ENCODE results near the gene HRH3.

HRH3 gene

DNA sequence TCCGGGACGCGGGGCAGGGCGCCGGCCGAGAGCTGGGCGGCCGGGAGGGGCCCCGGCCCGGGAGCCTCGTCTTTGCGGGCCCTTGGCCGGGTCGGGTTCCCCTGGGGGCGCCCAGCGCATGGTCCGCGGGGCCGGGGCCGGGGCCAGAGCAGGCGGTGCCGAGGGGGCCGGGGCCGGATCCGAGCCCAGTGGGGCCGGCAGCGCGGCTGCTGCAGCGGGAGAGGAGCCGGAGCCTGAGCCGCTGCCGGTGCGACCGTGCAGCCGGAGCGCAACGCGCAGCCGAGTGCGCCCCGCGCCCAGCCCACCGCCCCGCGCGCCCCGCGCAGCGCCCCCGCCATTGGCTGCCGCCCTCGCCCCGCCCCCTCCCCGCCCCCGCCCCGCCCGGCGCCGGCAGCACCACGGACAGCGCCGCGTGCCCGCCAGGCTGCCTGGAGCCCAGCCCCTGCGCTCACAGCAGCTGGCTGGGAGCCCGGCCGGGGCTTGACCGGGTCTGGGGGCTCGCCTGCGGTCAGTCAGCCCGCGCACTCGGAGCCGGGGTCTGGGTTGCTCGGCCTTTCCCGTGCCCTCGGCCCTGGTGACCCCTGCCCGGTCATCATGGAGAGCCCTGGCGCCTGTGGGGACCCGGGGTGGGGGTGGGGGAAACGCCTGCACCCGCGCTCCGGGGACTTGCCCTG is at the start of gene HRH3:
TSS of gene HRH3 (minus strand) at position 287 of the 674 bp plus-strand sequence. CDS start 308 bp downstream, outside the sequence.
- no peak for DNase-seq (ENCODE audit: extremely low read depth, low read depth)
- TF ChIP-seq, protein P1, sequence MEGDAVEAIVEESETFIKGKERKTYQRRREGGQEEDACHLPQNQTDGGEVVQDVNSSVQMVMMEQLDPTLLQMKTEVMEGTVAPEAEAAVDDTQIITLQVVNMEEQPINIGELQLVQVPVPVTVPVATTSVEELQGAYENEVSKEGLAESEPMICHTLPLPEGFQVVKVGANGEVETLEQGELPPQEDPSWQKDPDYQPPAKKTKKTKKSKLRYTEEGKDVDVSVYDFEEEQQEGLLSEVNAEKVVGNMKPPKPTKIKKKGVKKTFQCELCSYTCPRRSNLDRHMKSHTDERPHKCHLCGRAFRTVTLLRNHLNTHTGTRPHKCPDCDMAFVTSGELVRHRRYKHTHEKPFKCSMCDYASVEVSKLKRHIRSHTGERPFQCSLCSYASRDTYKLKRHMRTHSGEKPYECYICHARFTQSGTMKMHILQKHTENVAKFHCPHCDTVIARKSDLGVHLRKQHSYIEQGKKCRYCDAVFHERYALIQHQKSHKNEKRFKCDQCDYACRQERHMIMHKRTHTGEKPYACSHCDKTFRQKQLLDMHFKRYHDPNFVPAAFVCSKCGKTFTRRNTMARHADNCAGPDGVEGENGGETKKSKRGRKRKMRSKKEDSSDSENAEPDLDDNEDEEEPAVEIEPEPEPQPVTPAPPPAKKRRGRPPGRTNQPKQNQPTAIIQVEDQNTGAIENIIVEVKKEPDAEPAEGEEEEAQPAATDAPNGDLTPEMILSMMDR (IDR thresholded peaks at IDR 0.05; ENCODE audit: low read depth, low read length), result no peak

DNA sequence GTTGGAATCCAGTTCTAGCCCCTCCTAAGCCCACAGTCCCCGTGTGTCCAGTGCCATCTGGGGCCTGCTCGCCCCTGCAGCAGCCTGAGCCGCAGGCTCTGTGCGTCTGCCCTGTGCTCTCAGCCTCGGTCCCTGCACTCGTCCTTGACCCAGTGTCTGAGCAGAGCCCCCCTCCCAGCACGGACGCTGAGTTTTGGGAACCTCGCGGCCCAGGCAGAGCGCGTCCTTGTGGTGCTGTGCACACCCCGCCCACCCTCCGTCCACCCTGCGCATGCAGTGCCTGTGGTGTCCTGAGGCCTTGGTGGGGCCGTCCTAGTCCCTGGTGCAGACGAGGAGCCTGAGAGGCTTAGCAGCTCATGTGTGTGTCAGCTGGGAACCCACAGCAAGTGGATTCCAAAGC is 49.8 kb upstream of the HRH3 start:
- no peak for DNase-seq (ENCODE audit: extremely low read depth, low read depth)
- TF ChIP-seq, protein P1 (IDR thresholded peaks at IDR 0.05; ENCODE audit: low read depth, low read length), result no peak

DNA sequence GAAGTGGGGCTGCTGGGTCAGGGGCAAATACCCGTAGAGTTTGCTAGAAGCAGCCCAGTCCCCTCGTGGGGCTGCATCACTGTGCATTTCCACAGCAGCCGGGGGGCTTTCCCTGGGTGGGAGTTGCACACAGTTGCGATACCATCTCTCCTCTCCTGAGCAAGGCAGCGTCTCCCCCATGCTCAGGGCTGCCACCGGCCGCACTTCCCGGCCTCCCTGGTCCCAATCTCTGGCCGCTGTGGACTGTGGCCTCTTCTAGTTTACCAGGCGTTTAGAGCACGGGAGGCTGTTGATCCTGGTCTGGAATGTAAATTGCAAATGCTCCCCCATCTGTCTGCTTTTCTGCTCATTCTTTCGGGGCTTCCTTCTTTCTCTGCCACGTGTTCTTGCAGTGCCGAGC is 49.3 kb upstream of the HRH3 start:
- no peak for DNase-seq (ENCODE audit: extremely low read depth, low read depth)
- TF ChIP-seq, protein P1 (IDR thresholded peaks at IDR 0.05; ENCODE audit: low read depth, low read length), result no peak

DNA sequence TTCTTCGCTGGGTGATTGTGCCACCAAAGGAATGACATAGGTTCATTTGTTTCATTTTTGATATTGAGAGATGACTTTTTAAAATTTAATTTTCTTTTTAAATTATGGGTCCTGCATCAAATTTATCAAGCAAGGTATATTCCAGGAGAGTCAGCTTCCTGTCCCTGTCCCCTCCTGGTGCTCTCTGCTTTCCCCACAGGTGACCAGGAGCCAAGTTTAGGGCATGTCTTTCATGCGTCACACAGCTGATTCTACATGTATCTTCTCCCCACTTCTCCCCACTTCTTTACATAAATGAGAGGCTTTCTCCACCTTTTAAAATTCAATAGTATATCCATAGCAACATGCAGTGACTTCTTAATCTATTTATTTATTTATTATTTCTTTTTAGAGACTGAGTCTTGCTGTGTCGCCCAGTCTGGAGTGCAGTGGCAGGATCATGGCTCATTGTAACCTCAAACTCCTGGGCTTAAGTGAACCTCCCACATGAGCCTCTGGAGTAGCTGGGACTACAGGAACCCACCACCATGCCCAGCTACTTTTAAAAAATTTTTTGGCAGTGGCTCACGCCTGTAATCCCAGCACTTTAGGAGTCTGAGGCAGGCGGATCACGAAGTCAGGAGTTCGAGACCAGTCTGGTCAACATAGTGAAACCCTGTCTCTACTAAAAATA is 48.3 kb upstream of the HRH3 start:
- TF ChIP-seq, protein P1 (IDR thresholded peaks at IDR 0.05; ENCODE audit: low read depth, low read length), result no peak
- DNase-seq (ENCODE audit: extremely low read depth, low read depth), result no peak

DNA sequence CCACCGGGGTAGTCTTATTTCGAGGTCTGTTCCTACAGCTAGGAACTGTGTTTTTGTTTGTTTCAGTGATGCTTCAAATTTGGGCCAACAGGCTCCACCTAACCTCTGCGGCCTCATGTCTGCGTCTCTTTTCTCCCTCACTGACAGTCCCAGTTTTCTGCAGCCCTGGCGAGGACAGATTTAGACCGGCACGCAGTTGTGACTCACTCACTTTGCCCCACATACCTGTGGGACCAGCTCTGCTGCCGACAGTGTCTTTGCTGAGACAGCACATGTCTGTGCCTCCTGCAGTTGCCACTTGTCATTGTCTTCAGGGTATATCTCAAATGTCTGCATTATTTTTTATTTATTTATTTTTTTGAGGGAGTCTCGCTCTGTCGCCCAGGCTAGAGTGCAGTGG is 47.5 kb upstream of the HRH3 start:
- no peak for DNase-seq (ENCODE audit: extremely low read depth, low read depth)
- TF ChIP-seq, protein P1 (IDR thresholded peaks at IDR 0.05; ENCODE audit: low read depth, low read length), result no peak

DNA sequence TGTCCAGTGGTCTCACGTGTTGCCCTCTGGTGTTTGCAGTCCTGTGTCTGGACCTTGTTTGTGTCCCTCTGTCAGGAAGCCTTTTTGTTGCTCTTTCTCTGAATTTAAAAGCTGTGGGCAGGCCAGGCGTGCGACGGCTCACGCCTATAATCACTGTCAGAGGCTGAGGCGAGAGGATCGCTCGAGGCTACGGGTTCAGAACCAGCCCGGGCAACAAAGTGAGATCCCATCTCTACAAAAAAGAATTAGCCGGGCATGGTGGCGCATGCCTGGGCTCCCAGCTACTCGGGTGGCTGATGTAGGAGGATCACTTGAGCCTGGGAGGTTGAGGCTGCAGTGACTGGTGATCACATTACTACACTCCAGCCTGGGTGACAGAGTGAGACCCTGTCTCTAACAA is 46.8 kb upstream of the HRH3 start:
- DNase-seq (ENCODE audit: extremely low read depth, low read depth), result no peak
- TF ChIP-seq, protein P1 (IDR thresholded peaks at IDR 0.05; ENCODE audit: low read depth, low read length), result no peak

DNA sequence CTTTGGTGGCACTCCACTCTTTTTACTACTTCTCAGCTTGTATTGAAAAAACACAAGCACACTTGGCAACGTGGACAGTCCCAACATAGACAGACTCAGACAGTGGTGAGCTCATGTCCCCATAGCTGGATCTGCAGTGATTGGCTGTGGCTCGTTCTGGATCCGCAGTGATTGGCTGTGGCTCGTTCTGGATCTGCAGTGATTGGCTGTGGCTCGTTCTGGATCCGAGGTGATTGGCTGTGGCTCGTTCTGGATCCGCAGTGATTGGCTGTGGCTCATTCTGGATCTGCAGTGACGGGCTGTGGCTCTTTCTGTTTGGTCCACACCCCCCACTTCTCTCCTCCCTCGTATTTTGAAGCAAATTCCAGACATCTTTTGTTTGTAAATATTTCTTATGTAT is 46.3 kb upstream of the HRH3 start:
- TF ChIP-seq, protein P1 (IDR thresholded peaks at IDR 0.05; ENCODE audit: low read depth, low read length), result no peak
- DNase-seq (ENCODE audit: extremely low read depth, low read depth), result no peak

Measured in AG09319 (cell line).